Gastroesophageal sphincter (tissue), 3 donors: ENCODE results near the gene SLC26A8.

Source experiments
- POLR2A ChIP-seq, 2 donors: fragments of 450-650 bp; IDR thresholded peaks; one replicate each; pipeline ENCODE4 v1.6.1; 2017; ENCODE audit warnings: antibody characterized with exemption in 2 of 2, mild to moderate bottlenecking in 2 of 2, moderate library complexity in 1 of 2
- TF ChIP-seq, protein P1 (sequence below), 4 experiments: fragments of 200-600 bp in 2 of 4; fragments of 450-650 bp in 2 of 4; sonication (generic) in 1 of 4; IDR thresholded peaks; one replicate each; pipeline ENCODE4 v1.5.1; 2017 to 2019; ENCODE audit warnings: antibody characterized with exemption in 4 of 4, mild to moderate bottlenecking in 2 of 4, moderate library complexity in 2 of 4

DNA sequence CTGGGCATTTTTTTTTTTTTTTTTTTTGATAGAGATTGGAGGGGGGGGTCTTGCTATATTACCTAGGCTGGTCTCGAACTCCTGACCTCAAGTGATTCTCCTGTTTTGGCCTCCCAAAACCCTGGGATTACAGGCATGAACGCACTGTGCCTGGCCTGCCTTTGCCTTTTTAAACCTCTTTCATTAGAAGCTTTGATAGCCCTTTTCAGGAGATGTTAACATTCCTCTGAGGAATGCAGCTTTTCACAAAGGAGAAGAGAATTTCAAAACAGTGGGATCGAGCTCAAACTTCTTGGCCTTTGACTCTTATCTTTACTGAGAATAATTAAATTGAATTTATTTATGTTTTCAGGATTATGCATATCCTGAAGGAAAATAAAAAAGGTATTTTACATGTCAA, 31.3 kb downstream of the SLC26A8 start:
- TF ChIP-seq, protein P1, sequence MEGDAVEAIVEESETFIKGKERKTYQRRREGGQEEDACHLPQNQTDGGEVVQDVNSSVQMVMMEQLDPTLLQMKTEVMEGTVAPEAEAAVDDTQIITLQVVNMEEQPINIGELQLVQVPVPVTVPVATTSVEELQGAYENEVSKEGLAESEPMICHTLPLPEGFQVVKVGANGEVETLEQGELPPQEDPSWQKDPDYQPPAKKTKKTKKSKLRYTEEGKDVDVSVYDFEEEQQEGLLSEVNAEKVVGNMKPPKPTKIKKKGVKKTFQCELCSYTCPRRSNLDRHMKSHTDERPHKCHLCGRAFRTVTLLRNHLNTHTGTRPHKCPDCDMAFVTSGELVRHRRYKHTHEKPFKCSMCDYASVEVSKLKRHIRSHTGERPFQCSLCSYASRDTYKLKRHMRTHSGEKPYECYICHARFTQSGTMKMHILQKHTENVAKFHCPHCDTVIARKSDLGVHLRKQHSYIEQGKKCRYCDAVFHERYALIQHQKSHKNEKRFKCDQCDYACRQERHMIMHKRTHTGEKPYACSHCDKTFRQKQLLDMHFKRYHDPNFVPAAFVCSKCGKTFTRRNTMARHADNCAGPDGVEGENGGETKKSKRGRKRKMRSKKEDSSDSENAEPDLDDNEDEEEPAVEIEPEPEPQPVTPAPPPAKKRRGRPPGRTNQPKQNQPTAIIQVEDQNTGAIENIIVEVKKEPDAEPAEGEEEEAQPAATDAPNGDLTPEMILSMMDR (IDR thresholded peaks at IDR 0.05): no peak
- no peak for TF ChIP-seq POLR2A (IDR thresholded peaks at IDR 0.05)
